GM13976 (cell line): Measurements from ENCODE around the gene STK33.

Experiments
- DNase-seq: peaks from one replicate; pipeline ENCODE4 v3.0.0; 2012; ENCODE audit warnings: low spot score
- CTCF ChIP-seq: IDR thresholded peaks from 2 replicates; pipeline ENCODE4 v1.5.1; 2012; ENCODE audit warnings: borderline replicate concordance, mild to moderate bottlenecking; ENCODE audit not compliant: insufficient read depth; ENCODE audit errors: extremely low read depth, missing control alignments, control extremely low read depth
- in situ Hi-C: fragments of 300-500 bp; cut with MboI; formaldehyde crosslinking; loops from one replicate; pipeline ENCODE4 v1.12.0; 2022; ENCODE audit warnings: low sequenced_read_pairs, mixed read lengths, inconsistent platforms; ENCODE audit not compliant: unreplicated experiment

STK33 gene

GRCh38 chr11:8581300-8581699, 12.7 kb downstream of the STK33 start:
- no peak for TF ChIP-seq CTCF
- no peak for DNase-seq
- in situ Hi-C loops, result no loop called here

- DNase-seq, result no peak
- no peak for TF ChIP-seq CTCF
These were observed 16.0 kb downstream of the STK33 start for GRCh38 chr11:8577791-8578581.

GRCh38 chr11:8574798-8575197, 19.2 kb downstream of the STK33 start:
- in situ Hi-C loops, result no loop called here
- TF ChIP-seq CTCF, result no peak
- DNase-seq, result no peak

More at GRCh38 chr11:8577791-8578581, 16.0 kb downstream of the STK33 start:
- in situ Hi-C loops, result no loop called here

- in situ Hi-C loops, result no loop called here
These were observed 20.3 kb downstream of the STK33 start for GRCh38 chr11:8573777-8574176.

GRCh38 chr11:8567602-8568198, 26.3 kb downstream of the STK33 start:
- in situ Hi-C loops, result loop anchor here (10.0 kb wide), 1 partner anchor 343 kb away; no protein-coding TSS in a partner anchor
- no peak for TF ChIP-seq CTCF
- DNase-seq, result peak; percentile 23

More at GRCh38 chr11:8573777-8574176, 20.3 kb downstream of the STK33 start:
- TF ChIP-seq CTCF, result no peak
- no peak for DNase-seq

- in situ Hi-C loops, result loop anchor here (10.0 kb wide), 1 partner anchor 342 kb away; no protein-coding TSS in a partner anchor
- peak; percentile 45 for TF ChIP-seq CTCF
- peak; percentile 17 for DNase-seq
These were observed 27.3 kb downstream of the STK33 start for GRCh38 chr11:8566613-8567210.
